ENCODE data around the gene ING1. TPM values are rescaled to one million over a fixed set of nuclear protein-coding genes. Genes with fewer than 3 reads are reported as not detected.

Gene ING1
- total RNA-seq, 1 donor from 2014 or later: 10.6 TPM

GRCh38 chr13:110769097-110769496 is 55.6 kb downstream of the ING1 start:
- DNase-seq (ENCODE audit: extremely low read depth, low read depth, low spot score): no peak

- no peak for DNase-seq (ENCODE audit: extremely low read depth, low read depth, low spot score)
These were observed 57.2 kb downstream of the ING1 start for GRCh38 chr13:110770678-110771077.

- DNase-seq (ENCODE audit: extremely low read depth, low read depth, low spot score): peak; percentile 72
These were observed 57.7 kb downstream of the ING1 start for GRCh38 chr13:110771194-110771593.

GRCh38 chr13:110772091-110772984 is 58.8 kb downstream of the ING1 start:
- DNase-seq (ENCODE audit: extremely low read depth, low read depth, low spot score): no peak

Other genes with a start within 250 kb of the ING1 start
- 3.3 and 5.8 TPM in 2 replicates for gene RAB20, start 152.0 kb upstream of the ING1 start, total RNA-seq
- 16.0 and 19.6 TPM in 2 replicates for gene NAXD, start 98.2 kb upstream of the ING1 start, total RNA-seq
- gene CARS2, start 7.6 kb upstream of the ING1 start, total RNA-seq: 33.1 and 52.7 TPM in 2 replicates
- gene ANKRD10, start 201.4 kb downstream of the ING1 start, total RNA-seq: 66.0 and 92.9 TPM in 2 replicates